GM21390 (cell line): ENCODE data around the gene ST3GAL3.
"Not testable (repeated sequence)": the region's sequence is repeated elsewhere in the genome, so short reads cannot be mapped to it uniquely, and the experiment has no call there.

Source experiments
- ATAC-seq: cut with Tn5 transposase; IDR thresholded peaks from one replicate; pipeline ENCODE4 v1.9.1; 2021; ENCODE audit not compliant: unreplicated experiment

Gene ST3GAL3

DNA sequence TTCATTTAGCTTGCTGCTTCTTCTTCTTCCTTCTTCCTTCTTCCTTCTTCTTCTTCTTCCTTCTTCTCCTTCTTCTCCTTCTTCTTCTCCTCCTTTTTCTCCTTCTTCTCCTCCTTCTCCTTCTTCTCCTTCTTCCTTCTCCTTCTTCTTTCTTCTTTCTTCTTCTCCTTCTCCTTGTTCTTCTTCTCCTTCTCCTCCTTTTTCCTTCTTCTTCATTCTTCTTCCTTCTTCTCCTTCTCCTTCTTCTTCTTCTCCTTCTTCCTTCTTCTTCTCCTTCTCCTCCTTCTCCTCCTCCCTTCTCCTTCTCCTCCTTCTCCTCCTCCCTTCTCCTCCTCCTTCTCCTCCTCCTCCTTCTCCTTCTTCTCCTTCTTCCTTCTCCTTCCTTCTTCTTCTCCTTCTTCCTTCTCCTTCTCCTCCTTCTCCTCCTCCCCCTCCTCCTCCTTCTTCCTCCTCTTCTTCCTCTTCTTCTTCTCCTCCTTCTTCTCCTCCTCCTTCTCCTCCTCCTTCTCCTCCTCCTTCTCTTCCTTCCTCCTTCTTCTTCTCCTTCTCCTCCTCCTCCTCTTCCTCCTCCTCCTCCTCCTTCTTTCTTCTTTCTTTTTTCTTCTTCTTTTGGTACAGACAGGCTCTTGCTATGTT, 110.1 kb downstream of the ST3GAL3 start:
- no peak for ATAC-seq

DNA sequence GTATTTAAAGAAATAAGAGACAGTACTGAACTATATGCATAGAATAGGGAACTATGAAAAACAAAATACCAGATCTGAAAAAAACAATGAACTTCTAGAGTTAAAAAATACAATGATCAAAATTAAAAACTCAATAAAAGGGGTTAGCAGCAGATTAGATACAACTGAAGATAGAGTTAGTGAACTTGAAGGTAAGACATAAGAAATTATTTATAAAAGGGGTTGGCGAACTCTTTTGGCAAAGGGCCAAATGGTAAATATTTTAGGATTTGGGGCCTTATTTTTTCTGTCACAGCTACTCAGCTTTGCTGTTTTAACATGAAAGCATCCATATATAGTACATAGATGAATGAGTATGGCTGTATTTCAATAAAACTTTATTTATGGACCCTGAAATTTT, 111.4 kb downstream of the ST3GAL3 start:
- ATAC-seq, result no peak

DNA sequence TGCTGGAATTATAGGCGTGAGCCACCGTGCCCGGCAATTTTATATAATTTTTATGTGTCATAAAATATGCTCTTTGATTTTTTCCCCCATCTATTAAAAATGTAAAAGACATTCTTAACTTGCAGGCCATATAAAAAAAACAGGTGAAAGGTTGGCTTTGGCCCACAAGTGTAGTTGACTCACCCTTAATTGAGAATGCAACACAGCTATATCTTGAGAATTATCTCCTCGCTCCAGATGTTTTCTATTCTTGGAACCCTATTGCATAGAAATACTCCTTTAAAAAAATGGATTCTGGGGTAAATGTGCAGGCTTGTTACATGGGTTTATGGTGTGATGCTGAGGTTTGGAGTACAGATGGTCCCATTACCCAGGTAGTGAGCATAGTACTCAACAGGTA, 112.0 kb downstream of the ST3GAL3 start:
- no peak for ATAC-seq

GRCh38 chr1:43821471-43821870, 114.1 kb downstream of the ST3GAL3 start:
- ATAC-seq, result no peak

- ATAC-seq, result no peak
Observed at GRCh38 chr1:43822040-43822690, 114.8 kb downstream of the ST3GAL3 start.

- no peak for ATAC-seq
Observed at GRCh38 chr1:43824795-43825194, 117.5 kb downstream of the ST3GAL3 start.

DNA sequence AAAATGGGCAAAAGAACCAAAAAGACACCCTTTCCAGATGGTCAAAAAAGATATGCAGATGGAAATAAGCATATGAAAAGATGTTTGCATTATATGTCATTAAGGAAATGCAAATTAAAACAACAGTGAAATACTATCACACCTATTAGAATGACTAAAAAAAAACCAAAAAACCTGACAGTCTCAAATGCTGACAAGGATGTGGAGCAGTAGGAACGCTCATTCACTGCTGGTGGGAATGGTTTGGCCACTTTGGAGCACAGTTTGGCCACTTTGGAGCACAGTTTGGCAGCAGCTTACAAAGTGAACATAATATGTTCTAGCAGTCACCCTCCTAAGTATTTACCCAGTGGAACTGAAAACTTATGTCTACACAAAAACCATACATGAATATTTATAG, 121.2 kb downstream of the ST3GAL3 start:
- ATAC-seq, result no peak

DNA sequence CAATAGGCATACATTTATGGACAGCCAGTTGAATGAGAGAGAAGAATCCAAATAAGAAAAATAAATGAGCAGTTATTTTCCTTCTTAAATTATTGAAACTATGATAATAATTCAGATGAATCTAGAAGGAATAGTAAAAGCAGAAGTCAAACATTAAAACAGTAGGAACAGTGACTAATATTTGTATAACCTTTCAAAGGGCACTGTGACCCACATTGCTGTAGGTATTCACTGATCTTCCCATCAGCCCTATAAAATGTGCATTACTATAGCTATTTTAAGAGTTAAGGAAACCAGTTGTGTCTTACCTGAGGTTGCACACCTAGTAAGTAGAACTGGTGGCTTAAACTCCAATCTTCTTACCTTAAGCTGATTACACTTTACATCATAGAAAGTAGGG, 123.5 kb downstream of the ST3GAL3 start:
- no peak for ATAC-seq

GRCh38 chr1:43831851-43832250, 124.5 kb downstream of the ST3GAL3 start:
- ATAC-seq, result no peak

- ATAC-seq, result no peak
Observed at GRCh38 chr1:43832255-43832654, 124.9 kb downstream of the ST3GAL3 start.

DNA sequence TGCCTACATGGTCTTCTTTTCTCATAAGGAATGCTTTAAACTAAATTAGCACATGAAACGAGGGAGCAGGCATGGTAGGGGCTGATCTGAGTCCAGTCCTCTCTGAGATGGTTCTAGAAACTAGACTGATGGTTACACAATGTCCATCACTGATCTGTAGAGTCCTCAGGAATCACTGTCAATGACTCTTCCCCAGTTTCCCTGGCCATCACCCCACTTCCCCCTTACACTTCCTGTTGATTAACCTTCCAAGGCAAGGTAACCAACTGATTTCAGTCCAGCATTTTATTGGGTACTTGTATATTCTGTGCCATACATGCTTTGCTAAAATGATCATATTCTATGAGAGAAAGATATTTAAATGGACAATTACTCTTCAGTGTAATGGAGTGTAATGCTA, 125.7 kb downstream of the ST3GAL3 start:
- no peak for ATAC-seq

DNA sequence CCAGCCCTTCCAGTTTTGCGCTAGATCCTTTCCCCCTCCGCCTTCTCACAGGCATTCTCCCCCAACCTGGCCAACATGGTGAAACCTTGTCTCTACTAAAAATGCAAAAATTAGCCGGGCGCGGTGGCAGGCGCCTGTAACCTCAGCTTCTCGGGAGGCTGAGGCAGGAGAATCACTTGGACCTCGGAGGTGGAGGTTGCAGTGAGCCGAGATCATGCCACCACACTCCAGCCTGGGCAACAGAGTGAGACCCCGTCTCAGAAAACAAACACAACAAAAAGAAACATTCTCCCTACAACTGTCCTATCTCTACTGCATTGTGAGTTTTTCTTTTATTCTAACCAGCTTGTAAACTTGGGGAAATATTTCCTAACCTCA, 126.6 kb downstream of the ST3GAL3 start:
- ATAC-seq, result not testable (repeated sequence)

DNA sequence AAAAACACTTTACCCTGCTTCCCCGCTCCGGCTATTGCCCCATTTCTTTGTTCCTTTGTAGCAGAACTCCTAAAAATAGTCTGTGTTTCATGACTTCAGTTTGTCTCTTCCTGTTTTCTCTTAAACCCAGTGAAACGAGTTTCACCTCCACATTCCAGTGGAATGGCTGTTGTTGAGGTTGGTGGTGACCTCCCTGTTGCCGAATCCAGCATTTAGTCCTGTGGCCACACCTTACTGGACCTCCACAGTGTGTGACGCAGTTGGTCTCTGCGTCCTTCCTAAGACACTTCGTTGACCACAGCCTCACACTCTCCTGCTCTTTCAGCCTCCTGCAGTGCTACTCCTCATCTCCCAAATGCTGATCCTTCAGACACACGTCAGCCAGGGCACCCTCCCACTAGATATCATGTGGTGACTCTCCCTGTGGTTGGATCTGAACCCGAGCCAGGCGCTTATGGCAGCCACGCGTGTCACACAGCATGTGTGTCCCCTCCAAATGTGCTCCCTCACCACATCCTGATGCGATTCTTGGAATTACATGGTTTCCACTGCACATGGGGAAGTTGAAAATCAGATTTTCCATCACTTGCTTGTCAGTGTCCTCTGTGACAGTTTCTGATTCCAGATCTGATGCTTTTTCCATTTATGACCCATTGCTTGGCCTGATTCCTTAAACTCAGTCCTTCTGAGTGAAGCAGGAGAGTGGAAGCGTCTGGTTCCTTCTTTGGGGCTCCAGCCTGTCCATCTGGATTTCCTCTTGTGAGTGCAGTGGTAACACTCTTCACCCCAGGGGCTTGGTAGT, 127.1 kb downstream of the ST3GAL3 start:
- ATAC-seq, result no peak

DNA sequence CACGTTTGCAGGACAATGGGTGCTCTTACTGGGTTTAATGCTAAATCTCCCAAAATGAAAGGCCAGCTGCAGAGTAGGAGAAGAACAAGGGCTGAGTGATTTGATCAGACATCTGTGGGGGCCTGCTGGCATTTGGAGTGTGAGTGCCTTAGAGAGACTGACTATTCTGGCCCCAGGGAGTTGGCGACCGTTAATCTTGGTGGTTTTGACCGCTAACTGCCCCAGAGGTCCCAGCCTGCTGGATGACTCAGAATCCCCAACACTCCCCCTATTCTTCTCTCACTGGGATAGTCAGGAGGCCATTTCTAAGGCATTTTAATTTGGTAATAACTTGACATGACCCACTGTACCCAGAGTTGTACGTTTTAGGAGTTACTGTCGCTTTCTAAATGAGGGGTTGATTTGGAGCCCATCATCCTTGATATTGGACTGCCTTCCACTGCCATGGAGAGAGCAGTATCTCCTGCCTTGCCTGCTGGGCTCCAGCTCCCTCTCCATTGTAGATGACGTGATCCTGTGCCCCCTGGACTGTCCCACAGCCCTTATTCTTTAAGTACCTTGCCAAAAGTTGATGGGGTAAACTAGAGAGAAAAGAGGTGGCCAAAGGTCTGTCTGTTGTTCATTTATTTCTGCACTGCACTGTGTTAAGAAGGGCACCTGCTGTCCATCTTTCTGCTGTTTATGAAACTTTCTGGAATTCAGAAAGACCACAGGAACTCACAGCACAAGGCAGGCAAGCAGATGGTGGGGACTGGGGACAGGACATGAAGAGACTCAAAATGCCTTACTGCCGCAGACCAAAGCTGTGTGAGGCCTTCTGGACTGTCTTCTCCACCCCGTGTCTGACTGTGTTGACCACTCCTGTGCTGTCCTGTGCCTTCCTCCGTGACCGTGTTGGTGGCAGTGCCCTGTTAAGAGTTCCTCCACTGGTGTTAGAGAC, 128.0 kb downstream of the ST3GAL3 start:
- no peak for ATAC-seq

DNA sequence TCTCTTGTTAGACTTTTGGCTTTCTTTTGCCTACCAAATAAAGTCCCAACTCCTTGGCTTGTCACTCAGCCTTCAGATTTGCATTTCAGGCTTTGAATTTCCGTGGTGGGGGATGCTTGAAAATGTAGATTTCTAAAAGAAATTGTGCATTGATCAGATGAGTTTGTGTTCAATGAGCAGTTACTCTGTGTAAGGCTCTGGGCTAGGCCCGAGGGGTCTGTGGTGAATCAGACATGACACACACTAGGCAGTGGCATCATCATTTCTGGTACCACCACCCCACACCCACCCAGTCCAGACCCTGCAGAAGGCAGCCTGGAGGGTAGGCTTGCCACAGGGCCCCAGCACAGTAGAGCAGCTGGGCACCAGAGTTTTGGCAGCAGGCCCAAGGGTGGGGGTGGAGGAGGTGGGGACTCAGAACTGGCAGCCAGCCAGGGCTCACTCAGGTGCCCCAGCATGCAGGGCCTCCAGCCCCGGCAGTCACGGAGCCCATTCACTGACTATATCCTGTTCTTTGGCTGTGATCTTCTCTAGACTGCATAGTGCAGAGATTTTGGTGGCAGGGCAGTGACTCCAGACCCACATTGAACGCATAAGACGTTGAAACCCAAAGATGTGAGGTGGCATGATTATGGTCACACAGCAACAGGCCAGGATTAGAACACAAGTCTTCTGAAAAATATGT, 129.1 kb downstream of the ST3GAL3 start:
- no peak for ATAC-seq

GRCh38 chr1:43839056-43839455, 131.7 kb downstream of the ST3GAL3 start:
- ATAC-seq, result no peak

- ATAC-seq, result no peak
Observed at GRCh38 chr1:43841321-43842174, 134.2 kb downstream of the ST3GAL3 start.

DNA sequence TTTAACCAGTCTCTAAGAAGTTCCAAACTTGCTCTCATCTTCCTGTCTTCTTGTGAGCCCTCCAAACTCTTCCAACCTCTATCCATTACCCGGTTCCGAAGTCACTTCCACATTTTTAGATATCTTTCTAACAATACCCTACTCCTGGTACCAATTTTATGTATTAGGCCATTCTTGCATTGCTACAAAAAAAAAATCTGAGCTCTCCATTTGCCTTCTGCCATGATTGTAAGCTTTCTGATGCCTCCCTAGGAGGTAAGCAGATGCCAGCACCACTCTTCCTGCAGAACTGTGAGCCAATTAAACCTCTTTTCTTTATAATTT, 134.8 kb downstream of the ST3GAL3 start:
- ATAC-seq, result no peak

DNA sequence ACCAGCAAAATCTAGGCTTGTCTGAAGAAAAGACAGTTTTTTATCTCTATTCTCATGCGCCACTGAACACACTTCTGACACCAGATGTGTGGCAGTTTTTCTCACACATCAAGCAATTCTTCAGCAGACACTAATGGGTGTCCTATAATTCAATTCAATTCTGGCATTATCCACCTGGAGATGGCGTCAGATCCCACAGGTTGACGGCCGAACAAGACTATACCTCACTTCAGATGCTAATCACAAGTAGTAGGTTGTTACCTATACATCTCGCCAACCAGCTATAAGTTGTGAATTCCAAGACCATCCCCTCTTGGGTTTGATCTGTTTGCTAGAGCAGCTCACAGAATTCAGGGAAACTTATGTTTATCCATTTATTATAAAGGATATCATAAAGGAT, 136.3 kb downstream of the ST3GAL3 start:
- ATAC-seq, result no peak

DNA sequence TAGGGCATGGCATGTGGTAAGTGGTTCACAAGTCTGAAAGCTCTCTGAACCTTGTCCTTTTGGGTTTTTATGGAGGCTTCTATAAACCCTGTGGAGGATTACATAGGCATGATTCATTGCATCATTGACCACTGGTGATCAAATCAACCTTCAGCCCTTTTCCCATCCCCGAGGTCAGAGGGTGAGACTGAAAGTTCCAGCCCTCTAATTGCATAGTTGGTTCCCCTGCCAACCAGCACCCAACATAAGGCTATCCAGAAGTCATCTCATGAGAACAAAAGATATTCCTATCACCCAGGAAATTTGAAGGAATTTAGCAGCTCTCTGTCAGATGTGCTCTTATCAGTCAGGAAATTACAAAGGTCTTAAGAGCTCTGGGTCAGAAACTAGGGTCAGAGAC, 136.8 kb downstream of the ST3GAL3 start:
- no peak for ATAC-seq
